ENCODE measurements around the gene OR8H1.

OR8H1 gene, protein sequence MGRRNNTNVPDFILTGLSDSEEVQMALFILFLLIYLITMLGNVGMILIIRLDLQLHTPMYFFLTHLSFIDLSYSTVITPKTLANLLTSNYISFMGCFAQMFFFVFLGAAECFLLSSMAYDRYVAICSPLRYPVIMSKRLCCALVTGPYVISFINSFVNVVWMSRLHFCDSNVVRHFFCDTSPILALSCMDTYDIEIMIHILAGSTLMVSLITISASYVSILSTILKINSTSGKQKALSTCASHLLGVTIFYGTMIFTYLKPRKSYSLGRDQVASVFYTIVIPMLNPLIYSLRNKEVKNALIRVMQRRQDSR

DNA sequence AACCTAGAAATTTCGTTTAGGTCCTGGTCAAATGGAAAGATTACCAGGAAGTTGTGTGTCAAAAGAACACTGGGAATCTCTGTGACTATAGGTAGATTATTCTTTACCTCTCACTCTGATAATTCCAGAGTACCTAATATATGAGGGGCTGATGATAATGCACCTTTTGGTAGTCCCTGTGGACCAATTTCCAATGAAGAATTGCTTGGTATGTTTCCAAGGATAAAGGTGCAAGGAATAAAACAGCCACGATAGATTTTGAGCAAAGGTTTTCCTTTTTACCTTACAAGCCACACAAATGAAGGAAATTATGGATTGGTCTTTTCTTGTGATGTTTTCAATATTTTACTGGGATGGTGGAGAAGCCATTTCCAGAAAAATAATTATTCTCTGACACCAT is at the start of gene OR8H1:
Gene OR8H1 (minus strand): TSS at position 101 of the 400 bp plus-strand sequence. CDS start 1,192 bp downstream, outside the sequence.
- DNase-seq, result no peak

DNA sequence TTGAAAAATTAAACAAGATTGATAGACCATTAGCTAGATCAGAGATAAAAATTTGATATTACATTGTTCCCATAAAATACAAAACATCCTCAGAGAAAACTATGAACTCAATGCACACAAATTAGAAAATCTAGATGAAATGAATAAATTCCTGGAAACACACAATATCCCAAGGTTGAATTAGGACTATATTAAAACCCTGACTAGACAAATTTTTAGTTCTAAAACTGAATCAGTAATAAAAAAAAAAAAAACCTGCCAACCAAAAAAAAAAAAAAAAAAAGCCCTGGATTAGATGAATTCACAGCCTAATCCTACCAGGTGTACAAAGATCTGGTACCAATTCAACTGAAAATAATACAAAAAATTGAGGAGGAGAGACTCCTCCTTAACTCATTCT is 48.2 kb upstream of the OR8H1 start:
- no peak for DNase-seq

DNA sequence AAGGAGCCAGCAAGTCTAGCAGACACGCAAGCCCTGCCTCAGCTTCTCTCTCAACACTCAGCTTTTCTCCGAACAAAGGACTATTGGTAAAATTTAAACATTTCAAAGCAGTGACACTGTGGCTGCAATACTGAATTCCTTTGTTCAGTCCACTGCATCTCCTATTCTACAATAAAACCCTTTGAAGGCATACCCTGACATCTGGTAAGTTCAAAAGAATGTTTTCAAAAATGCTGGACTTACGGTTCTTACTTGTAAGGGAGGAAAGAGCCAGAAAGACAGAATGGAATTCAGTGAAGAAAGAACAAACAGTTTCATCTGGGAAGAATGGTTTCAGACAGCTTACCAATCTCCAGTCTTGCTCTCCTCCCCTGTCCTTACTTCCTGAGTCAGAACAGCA is 41.1 kb upstream of the OR8H1 start:
- no peak for DNase-seq

DNA sequence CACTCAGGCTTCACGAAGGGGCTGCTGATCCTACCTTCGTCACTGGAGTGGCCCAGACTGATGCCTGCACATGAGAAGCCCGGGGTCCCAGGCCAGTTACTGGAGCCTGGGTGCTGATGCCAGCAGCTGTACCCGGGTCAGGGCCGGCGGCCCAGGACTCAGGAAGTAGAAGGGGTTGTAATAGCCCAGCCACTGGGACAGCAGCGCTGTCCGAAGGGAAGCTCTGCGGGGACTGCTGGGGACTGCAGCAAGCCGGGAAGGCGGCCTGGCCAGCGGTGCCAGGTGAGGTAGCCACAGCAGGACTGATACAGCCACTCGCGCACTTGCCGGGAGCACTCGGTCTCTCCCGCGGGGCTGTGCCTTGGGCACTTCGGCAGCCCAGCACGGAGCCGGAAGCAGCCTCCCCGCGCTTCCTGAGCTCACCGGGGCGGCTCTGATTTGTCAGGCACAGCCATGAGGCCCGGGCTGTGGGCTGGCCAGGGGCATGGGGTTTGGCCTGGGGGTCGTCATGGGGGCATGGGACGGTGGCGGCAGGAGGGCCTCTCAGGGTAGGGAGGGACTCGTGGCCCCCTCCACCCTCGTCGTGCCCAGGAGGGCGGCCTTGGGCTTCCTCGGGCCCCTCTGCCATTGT is 39.9 kb upstream of the OR8H1 start:
- no peak for DNase-seq

DNA sequence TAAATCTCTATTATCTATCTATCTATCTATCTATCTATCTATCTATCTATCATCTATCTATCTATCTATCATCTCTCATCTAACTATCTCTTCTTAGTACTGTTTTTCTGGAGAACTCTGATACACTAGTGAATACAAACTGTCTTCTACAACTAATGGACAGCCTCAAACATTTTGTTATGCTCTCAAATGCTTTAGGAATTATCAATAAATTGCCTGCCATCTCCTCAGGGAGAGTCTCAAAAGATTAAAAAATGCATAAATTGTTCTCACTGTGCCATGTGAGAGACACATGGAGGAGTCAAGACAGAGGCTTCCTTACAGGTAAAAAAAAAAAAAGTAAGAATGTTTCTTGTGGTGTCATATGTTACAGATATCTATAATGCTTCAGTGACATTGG is 22.8 kb upstream of the OR8H1 start, which contains the start of gene OR8K3:
Gene OR8K3 (plus strand): TSS at position 301 of the 400 bp plus-strand sequence. CDS start 3,163 bp downstream, outside the sequence.
- DNase-seq, result no peak

DNA sequence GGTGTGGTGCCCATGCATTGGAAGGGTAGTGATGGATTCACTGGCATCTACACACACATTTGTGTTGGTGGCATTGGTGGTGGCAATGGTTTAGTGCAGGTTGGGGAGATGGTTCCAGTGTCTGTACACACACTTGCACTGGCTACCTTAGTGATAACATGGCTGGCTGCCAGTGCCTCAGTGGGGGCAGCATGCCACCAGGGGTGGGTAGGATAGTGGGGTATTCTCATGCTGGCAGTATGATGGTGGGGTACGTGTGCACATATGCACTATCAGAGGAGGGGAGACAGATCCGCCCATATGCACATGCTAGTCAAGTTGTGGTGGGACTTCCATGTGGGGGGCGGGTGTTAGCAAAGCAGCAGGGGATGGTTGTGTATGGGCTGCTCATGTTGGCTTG is 15.8 kb upstream of the OR8H1 start:
- no peak for DNase-seq

DNA sequence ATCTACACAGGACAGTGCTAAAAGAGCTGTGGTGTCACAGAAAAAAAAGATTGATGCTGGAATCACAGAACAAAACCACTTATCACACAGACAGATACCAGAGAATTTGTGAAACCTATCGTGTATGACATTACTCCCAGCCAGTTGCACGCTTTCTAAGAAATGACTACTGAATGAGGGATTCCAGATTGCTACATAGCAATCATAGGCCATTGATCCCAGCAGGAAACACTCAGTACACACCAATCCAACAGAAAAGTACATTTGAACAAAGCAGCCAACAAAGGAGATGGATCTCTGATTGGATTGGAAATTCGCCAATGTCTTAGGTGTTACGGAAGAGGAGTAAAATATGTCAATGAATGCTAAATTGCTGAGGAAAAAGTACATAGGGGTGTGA is 4.8 kb upstream of the OR8H1 start:
- no peak for DNase-seq

DNA sequence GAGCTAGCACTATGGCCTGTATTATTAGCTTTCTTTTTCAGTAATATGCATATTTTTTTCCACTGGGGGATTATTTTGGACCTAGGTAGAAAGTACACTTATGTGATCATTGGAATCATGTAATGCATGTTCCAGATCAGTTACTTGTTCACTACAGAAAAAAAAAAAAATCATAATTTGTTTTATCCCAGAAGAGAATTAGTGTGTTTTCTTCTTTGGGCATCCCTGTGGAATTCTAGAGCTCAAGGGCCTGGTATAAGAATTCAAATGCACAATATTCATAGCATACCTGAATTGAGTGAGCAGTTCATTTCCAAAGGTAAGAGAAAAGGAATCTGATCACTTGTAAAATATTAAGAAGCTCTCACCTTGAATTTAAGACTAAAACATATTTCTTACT is 18.2 kb downstream of the OR8H1 start, which contains the start of gene OR5T1:
Gene OR5T1 (plus strand): TSS at position 301 of the 400 bp plus-strand sequence. CDS start 1,485 bp downstream, outside the sequence.
- DNase-seq, result no peak

DNA sequence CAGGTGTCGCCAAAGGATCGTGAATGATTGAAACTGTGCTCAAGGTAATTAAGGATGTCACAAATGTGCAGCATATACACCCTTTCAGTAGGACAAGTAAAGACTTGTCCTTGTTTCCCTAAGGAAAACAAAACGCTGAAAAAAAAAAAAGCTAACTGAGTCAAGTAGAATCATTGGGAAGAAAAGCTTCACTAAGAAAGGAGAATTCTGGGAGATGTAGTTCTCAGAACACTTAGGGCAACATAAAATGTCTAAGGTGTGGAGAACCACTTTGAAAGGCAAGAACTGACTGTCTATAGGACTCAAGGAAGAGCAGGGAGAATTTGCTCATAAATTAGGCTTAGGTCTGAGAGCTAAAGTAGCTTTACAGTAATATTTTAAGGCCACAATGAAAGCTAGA is 21.0 kb downstream of the OR8H1 start:
- no peak for DNase-seq

DNA sequence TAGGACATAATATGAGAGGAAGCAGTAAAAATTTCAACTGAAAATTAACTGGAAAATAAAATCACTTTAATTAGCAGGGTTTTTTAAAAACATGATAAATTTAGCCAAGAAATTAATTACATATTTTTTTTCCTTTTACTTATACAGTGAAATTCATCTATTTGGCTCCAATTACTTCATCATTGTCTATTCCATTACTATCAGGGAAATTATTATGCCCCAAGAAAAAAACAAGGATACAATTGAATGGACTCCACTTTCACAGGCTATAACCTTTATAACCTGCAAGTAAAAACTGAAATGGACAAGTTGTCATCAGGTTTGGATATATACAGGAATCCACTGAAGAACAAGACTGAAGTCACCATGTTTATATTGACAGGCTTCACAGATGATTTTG is 40.1 kb downstream of the OR8H1 start, which contains the start of gene OR5T3:
Gene OR5T3 (plus strand): TSS at position 301 of the 400 bp plus-strand sequence. CDS start 0 bp downstream, at position 301.
- no peak for DNase-seq
